Measurements from ENCODE around the gene CBX6. TPM values are rescaled to one million over a fixed set of nuclear protein-coding genes. Genes with fewer than 3 reads are reported as not detected.

CBX6 gene
- total and polyA plus RNA-seq, 9 of the 15 experiments (the other 6 are each of a cell fraction or from before 2014, with no cell fraction given): 0.75 to 31.6 (median 8.0) TPM

GRCh38 chr22:38919631-38920190 lies 47.7 kb upstream of the CBX6 start:
- H4K20me1 ChIP-seq (replicated peaks; ENCODE audit: control insufficient read depth, insufficient read depth, low read length): no peaks in the 10 kb centered on the region
- H3K9me1 ChIP-seq (ENCODE audit: control insufficient read depth, insufficient read depth, low read length): no peaks in the 10 kb centered on the region
- no peaks in the 10 kb centered on the region for H3K27me3 ChIP-seq (ENCODE audit: control insufficient read depth in 2 of 2, insufficient read depth in 2 of 2, low read length in 2 of 2)
- no peak for TF ChIP-seq THRB (CRISPR knock-in tag; conservative IDR thresholded peaks at IDR 0.05)
- TF ChIP-seq BRF2 (IDR thresholded peaks at IDR 0.05; ENCODE audit: borderline replicate concordance, insufficient read depth, insufficient read length): no peak
- TF ChIP-seq SMARCB1 (IDR thresholded peaks at IDR 0.05; ENCODE audit: insufficient read length, low read depth): no peak
- TF ChIP-seq CHD2 (IDR thresholded peaks at IDR 0.05; ENCODE audit: low read depth, low read length): no peak
- no peak for TF ChIP-seq ZNF324 (CRISPR knock-in tag; IDR thresholded peaks at IDR 0.05)
- no peak for TF ChIP-seq MCM5 (IDR thresholded peaks at IDR 0.05; ENCODE audit: low read depth)
- no peak for TF ChIP-seq COPS2 (conservative IDR thresholded peaks at IDR 0.05)
- TF ChIP-seq SMC3 (conservative IDR thresholded peaks at IDR 0.05; ENCODE audit: insufficient read depth, low read depth, low read length): no peak
- no peak for TF ChIP-seq E2F8 (IDR thresholded peaks at IDR 0.05; ENCODE audit: low read depth, partially characterized antibody)
- H3K4me3 ChIP-seq: no peak overlapping the region
- H3K27ac ChIP-seq (ENCODE audit: extremely low read depth, low read depth, low read length): no peak overlapping the region
- 0% methylated on average over 1 of the region's 1 CpG for WGBS (ENCODE audit: insufficient coverage, low coverage, missing lambda C conversion rate)
- in situ Hi-C loops (cut with MboI): no loop called here
- no peak overlapping the region for H3K9ac ChIP-seq (ENCODE audit: insufficient read depth in 1 of 2, low read depth in 2 of 2, low read length in 2 of 2)
- H2AFZ ChIP-seq (ENCODE audit: low read depth, low read length): no peak overlapping the region
- ChIA-PET POLR2A (no interaction called here), CTCF (ENCODE audit: low intra/inter-chr PET ratio) (no interaction called here)
- H3K79me2 ChIP-seq (ENCODE audit: control insufficient read depth, insufficient read depth, low read length): no peaks in the 10 kb centered on the region
- intact Hi-C loops (cut with micrococcal nuclease): loop anchor here (10.0 kb wide), 1 partner anchor 45 kb away; the partner anchor contains the start of gene CBX6
- ATAC-seq (no peak), FAIRE-seq (no peak), DNase-seq (ENCODE audit: extremely low read depth in 1 of 4, low spot score in 3 of 4) (no peak)
- no peak overlapping the region for H3K4me2 ChIP-seq (ENCODE audit: insufficient read depth, low read length)
- BruUV-seq (replicated peaks): no TSS peak
- H3K4me1 ChIP-seq (replicated peaks in 1 of 2; ENCODE audit: control insufficient read depth in 2 of 2, insufficient read depth in 2 of 2, low read length in 2 of 2): peaks cover 5 to 11% of the 10 kb centered on the region in 2 experiments; a peak in 4 of 5 replicates
- H3K9me3 ChIP-seq (replicated peaks; ENCODE audit: control insufficient read depth, insufficient read depth, low read depth, low read length): no peaks in the 10 kb centered on the region
- H3K36me3 ChIP-seq (ENCODE audit: control insufficient read depth, insufficient read depth, low read length): no peaks in the 10 kb centered on the region

Measured in K562 (cell line).